HG02623 (cell line): ENCODE data around the gene SNX11.

Experiments
- ATAC-seq: cut with Tn5 transposase; IDR thresholded peaks from one replicate; pipeline ENCODE4 v1.9.1; 2021; ENCODE audit warnings: moderate library complexity; ENCODE audit not compliant: unreplicated experiment

The SNX11 gene

DNA sequence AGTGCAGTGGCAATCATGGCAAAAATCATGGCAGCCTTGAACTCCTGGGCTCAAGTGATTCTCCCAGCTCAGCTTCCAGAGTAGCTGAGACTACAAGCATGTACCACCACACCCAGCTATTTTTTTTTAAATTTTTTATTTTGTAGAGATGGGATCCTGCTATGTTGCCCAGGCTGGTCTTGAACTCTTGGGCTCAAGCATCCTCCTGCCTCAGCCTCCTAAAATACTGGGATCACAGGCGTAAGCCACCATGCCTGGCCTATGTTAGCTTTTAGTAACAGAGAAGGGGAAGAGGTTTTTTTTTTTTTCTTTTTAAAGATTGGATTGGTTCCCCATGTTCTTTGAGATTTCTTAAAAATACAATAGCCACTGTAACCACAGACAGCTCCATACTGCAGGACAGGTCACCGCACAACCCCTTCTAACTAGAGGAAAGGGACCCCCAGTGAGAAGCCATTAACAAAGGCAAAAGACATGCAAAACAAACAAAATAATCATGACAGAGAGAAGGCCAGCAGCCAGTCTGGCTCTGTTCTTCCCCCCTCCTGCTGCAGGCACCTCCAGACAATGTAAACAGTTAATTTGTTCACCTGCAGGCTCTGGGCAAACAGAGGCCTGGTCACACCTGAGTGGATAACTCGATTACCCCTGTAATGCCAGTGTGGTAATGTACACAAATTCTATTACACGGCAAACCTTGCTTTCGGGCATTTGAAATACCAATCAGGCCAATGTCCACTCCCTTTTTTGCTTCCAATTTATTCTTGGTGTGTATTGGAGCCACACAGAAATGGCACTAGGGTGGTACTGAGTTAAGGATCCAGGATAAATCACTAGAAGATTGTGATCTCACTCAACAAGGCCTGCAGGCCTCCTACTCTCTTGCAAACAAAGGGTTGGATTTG is 52.9 kb downstream of the SNX11 start:
- no peak for ATAC-seq

DNA sequence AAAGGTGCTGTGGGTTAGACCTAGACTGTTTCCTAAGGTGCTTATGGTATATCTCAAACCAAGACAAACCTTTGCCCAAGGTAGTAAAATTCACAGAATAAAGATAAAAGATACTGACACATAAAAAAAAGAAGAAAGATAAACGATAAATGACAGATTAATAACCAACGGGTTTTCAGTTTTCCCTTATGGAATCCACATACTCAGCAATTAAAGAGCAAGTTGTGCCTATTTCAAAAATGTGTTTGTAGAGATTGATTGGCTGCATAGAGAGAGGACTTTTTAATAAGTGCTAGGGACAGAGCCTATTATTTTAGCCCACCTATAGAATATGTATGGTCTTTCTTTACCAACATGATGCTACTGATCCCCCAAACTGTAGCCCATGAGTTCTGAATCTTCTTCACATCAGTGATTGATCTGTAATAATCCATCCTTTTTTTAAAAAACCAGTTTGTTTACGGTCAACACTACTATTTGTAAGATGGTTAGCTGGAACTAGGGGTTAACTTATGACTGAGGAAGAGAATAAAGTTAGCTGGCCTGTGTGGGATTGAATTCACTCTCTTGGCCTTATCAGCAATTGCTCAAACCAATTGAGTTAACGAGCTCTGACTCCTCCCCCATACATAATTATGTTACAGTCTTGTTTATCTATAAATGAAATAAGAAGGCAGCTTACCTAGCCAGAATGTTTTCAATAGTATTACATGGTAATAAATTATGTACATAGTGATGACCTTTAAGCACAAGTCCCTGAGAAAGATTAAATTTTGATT is 53.8 kb downstream of the SNX11 start:
- ATAC-seq, result no peak

DNA sequence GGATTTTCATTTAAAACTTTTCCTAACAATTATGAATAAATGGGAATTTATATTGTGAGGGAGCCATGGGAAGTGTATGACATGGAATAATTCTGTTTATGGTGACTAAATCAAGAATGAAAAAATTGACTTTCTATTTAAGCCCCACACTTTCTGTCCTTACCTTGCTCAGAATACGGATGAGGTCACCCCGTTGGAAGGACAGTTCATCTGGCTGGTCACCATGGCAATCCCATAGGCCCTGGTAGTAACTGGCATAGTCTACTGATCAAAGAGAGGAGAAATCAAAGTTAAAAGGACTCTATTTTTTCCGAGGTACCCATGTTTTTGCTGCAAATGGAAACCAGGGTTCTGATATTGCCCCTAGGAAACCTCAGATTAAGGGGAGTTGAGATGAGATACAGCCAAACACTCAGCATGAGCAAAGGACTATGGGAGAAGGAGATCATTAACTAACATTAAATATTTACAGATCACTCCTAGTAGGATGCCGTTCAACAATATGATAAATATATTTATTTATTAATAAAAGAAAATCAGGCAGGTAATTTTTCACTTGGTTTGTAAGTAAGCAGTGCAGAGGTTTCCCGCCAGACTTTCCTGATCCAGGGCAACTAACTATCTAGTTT is 54.9 kb downstream of the SNX11 start:
- no peak for ATAC-seq

DNA sequence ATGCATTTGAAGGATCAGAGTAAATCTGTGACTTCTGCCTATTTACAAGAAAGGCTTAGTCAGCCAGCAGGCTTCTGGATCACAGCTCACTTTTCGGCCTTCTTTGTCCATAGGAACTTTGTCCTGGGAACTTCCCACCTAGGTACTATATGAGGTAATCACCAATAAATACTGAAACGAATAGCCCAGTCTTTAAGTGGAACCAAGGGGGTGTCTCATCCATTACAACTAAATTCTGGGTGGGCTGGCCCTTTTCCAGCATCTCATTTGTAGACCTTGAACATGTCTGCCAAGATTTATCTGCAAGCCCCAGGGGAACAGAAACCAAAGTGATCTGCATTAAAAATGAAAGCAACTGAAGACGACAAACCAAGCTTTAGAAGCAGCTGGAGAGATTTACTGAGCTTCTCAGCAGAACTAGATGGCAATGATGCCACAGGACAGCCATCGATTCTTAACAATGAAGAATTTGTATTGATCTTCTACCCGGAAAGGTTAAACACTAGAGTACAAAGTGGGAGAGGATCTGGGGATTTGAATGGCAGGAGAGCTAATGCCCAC is 55.5 kb downstream of the SNX11 start:
- no peak for ATAC-seq

DNA sequence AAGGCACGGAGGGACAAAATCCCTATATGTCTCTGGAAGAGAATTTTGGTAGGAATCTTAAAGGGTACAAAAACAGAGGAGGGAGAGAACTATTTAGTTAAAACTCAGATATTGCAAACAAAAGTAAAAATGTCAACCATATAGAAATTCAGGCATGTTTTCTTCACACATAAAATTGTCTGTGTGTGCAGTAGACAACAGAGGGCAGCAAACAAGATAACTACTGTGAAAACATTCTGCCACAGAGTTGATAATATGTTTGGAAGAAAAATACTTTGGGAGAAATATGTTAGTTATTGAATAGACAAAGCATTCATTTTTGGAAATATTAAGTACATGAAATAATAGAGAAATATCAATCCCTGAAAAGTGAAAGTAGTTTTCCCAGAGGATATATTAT is 56.2 kb downstream of the SNX11 start:
- no peak for ATAC-seq

DNA sequence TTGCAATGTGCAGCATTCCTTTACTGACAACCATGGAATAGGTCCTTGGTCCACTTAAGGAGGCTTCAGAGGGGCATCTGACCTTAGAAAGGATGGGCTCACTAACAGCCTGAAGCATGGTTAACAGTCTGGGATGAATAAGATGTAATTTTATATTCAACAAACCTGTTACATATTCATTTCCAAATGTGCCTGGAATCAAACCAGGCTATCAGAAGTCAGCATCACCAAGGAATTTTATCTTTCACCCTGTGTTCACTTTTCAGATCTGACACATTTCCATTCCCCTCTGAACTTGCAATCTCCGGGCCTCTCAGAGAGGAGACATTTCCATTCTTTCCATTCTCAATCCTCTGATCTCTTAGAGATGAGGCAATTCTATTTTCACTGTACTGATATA is 62.4 kb downstream of the SNX11 start:
- no peak for ATAC-seq
